ENCODE measurements around the gene SCYL2. TPM values are rescaled to one million over a fixed set of nuclear protein-coding genes. Genes with fewer than 3 reads are reported as not detected.

SCYL2 gene
- total and polyA plus RNA-seq, 2 experiments from 2014 or later: 15.0 to 57.5 TPM

GRCh38 chr12:100359248-100359647, 92.3 kb downstream of the SCYL2 start:
- no peaks in the 10 kb centered on the region for H3K9me3 Mint-ChIP-seq
- H4K20me1 ChIP-seq (replicated peaks; ENCODE audit: insufficient read depth): no peaks in the 10 kb centered on the region
- ATAC-seq: no peak
- H3K27ac ChIP-seq (ENCODE audit: low read depth): no peak overlapping the region
- H3K4me3 ChIP-seq: no peak overlapping the region
- H3F3A ChIP-seq (replicated peaks; ENCODE audit: low read depth): no peaks in the 10 kb centered on the region
- no peak overlapping the region for H3K4me2 ChIP-seq
- H2AFZ ChIP-seq: no peak overlapping the region
- H3K4me3 Mint-ChIP-seq: no peak overlapping the region
- no peaks in the 10 kb centered on the region for H3K27me3 ChIP-seq (ENCODE audit: insufficient read depth)
- DNase-seq (ENCODE audit: low spot score): no peak
- H3K79me2 ChIP-seq (replicated peaks; ENCODE audit: insufficient read depth): no peaks in the 10 kb centered on the region
- H3K36me3 ChIP-seq (ENCODE audit: insufficient read depth): no peaks in the 10 kb centered on the region
- peaks cover 15% of the 10 kb centered on the region for H3K4me1 ChIP-seq (ENCODE audit: insufficient read depth)
- H3K27ac Mint-ChIP-seq: no peak overlapping the region
- no peaks in the 10 kb centered on the region for H3K36me3 Mint-ChIP-seq (ENCODE audit: low read depth)
- H3K9me2 ChIP-seq (ENCODE audit: insufficient read depth): no peaks in the 10 kb centered on the region; the same call in 1 of the 2 replicates
- peaks cover 21% of the 10 kb centered on the region; the same call in 2 of the 3 replicates for H3K4me1 Mint-ChIP-seq
- TF ChIP-seq CREB1 (CRISPR knock-in tag; IDR thresholded peaks at IDR 0.05; ENCODE audit: low read depth) (no peak), ZNF114 (CRISPR knock-in tag; IDR thresholded peaks at IDR 0.05) (no peak), STAT1 (IDR thresholded peaks at IDR 0.05; ENCODE audit: unreplicated experiment) (no peak), REST (IDR thresholded peaks at IDR 0.05; ENCODE audit: unreplicated experiment) (no peak), EZH2 (IDR thresholded peaks at IDR 0.05; ENCODE audit: low read depth, unreplicated experiment) (no peak), NANOG (IDR thresholded peaks at IDR 0.05; ENCODE audit: borderline replicate concordance) (no peak), ZNF462 (CRISPR knock-in tag; IDR thresholded peaks at IDR 0.05) (no peak), ZNF331 (CRISPR knock-in tag; IDR thresholded peaks at IDR 0.05; ENCODE audit: low read depth) (no peak), EZH2phosphoT487 (IDR thresholded peaks at IDR 0.05; ENCODE audit: unreplicated experiment) (no peak), JUNB (IDR thresholded peaks at IDR 0.05; ENCODE audit: unreplicated experiment) (no peak), ETS1 (IDR thresholded peaks at IDR 0.05) (no peak), CTCF (conservative IDR thresholded peaks at IDR 0.05; ENCODE audit: low read depth in 2 of 2) (no peak), POLR2AphosphoS5 (IDR thresholded peaks at IDR 0.05; ENCODE audit: low read depth) (no peak)
- peaks cover 6% of the 10 kb centered on the region for H3K27me3 Mint-ChIP-seq (ENCODE audit: insufficient read depth, low read depth, poor library complexity)

Measured in GM23338 (cell line).